ENCODE data around the gene ADIRF.
"Not testable (repeated sequence)": the region's sequence is repeated elsewhere in the genome, so short reads cannot be mapped to it uniquely, and the experiment has no call there.

Gene ADIRF

DNA sequence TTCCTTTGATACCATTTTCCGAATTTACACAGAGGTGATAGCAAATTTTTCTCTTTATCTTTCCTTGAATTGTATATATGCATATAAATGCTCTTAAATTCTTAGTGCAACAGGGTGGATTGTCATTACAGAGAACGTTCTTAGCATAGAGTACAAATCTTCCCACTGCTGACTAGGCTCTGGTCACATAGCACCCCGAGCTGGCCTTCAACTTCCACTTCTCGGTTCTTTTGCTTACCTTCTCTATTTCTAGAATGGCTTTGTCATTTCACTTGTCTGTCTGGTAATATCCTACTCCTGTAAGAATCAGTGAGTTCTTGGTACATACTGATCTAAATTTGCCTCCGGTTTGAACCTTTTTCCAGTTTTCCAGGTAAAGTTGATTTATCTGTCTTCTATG lies 13.4 kb downstream of the ADIRF start:
- no peak for DNase-seq (ENCODE audit: low read depth)
- TF ChIP-seq, protein P1, sequence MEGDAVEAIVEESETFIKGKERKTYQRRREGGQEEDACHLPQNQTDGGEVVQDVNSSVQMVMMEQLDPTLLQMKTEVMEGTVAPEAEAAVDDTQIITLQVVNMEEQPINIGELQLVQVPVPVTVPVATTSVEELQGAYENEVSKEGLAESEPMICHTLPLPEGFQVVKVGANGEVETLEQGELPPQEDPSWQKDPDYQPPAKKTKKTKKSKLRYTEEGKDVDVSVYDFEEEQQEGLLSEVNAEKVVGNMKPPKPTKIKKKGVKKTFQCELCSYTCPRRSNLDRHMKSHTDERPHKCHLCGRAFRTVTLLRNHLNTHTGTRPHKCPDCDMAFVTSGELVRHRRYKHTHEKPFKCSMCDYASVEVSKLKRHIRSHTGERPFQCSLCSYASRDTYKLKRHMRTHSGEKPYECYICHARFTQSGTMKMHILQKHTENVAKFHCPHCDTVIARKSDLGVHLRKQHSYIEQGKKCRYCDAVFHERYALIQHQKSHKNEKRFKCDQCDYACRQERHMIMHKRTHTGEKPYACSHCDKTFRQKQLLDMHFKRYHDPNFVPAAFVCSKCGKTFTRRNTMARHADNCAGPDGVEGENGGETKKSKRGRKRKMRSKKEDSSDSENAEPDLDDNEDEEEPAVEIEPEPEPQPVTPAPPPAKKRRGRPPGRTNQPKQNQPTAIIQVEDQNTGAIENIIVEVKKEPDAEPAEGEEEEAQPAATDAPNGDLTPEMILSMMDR (IDR thresholded peaks at IDR 0.05; ENCODE audit: low read length, missing control alignments) = no peak
- no peak overlapping the region for H3K4me3 ChIP-seq (replicated peaks; ENCODE audit: low read depth, low read length)

- not testable (repeated sequence) for H3K4me3 ChIP-seq (replicated peaks; ENCODE audit: low read depth, low read length); DNase-seq (ENCODE audit: low read depth)
Observed at GRCh38 chr10:86984498-86984897, 16.2 kb downstream of the ADIRF start.

DNA sequence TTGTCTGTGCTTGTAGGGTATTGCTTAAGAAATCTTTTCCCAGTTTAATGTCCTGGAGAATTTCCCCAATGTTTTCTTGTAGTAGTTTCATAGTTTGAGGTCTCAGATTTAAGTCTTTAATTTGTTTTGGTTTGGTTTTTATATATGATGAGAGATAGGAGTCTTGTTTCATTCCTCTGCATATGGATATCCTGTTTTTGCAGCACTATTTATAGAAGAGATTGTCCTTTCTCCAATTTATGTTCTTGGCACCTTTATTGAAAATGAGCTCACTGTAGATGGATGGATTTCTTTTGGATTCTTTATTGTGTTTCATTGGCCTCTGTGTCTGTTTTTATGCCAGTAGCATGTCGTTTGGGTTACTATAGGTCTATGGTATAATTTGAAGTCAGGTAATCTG lies 20.2 kb downstream of the ADIRF start:
- TF ChIP-seq, protein P1 (IDR thresholded peaks at IDR 0.05; ENCODE audit: low read length, missing control alignments) = no peak

GRCh38 chr10:86991362-86991761 lies 23.1 kb downstream of the ADIRF start:
- H3K4me3 ChIP-seq (replicated peaks; ENCODE audit: low read depth, low read length); DNase-seq (ENCODE audit: low read depth): not testable (repeated sequence)

More for the DNA sequence above, 20.2 kb downstream of the ADIRF start:
- no peak overlapping the region for H3K4me3 ChIP-seq (replicated peaks; ENCODE audit: low read depth, low read length)
- no peak for DNase-seq (ENCODE audit: low read depth)

DNA sequence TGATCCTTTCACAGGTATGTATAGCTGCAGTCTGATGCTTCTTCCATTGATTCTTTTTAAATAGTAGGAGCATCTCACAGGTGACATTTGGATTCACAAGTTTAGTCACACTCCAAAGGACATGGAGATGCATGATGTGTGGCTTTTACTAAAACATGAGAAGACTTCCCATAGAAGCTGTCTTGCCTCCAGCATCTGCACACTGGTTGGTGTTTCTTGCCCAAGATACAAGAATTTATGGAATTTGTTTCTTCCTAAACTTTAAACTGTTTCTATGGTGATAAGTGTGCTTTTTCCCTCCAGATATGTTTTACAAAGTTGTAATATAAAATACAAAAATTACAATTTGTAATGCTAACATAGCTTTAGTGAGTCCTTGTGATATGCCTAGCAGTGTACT lies 24.2 kb downstream of the ADIRF start:
- TF ChIP-seq, protein P1 (IDR thresholded peaks at IDR 0.05; ENCODE audit: low read length, missing control alignments) = no peak
- no peak for DNase-seq (ENCODE audit: low read depth)
- no peak overlapping the region for H3K4me3 ChIP-seq (replicated peaks; ENCODE audit: low read depth, low read length)

GRCh38 chr10:86992929-86993328 lies 24.6 kb downstream of the ADIRF start:
- TF ChIP-seq, protein P1 (IDR thresholded peaks at IDR 0.05; ENCODE audit: low read length, missing control alignments) = no peak
- no peak for DNase-seq (ENCODE audit: low read depth)
- no peak overlapping the region for H3K4me3 ChIP-seq (replicated peaks; ENCODE audit: low read depth, low read length)

- not testable (repeated sequence) for H3K4me3 ChIP-seq (replicated peaks; ENCODE audit: low read depth, low read length); DNase-seq (ENCODE audit: low read depth)
Observed at GRCh38 chr10:86999802-87000403, 31.6 kb downstream of the ADIRF start.

GRCh38 chr10:87000491-87000890 lies 32.2 kb downstream of the ADIRF start:
- no peak overlapping the region for H3K4me3 ChIP-seq (replicated peaks; ENCODE audit: low read depth, low read length)
- TF ChIP-seq, protein P1 (IDR thresholded peaks at IDR 0.05; ENCODE audit: low read length, missing control alignments) = no peak
- DNase-seq (ENCODE audit: low read depth) = peak; percentile 38

GRCh38 chr10:87007124-87007523 lies 38.8 kb downstream of the ADIRF start:
- peak; percentile 36 for DNase-seq (ENCODE audit: low read depth)
- not testable (repeated sequence) for H3K4me3 ChIP-seq (replicated peaks; ENCODE audit: low read depth, low read length)

GRCh38 chr10:87007674-87008073 lies 39.4 kb downstream of the ADIRF start:
- DNase-seq (ENCODE audit: low read depth); H3K4me3 ChIP-seq (replicated peaks; ENCODE audit: low read depth, low read length): not testable (repeated sequence)

DNA sequence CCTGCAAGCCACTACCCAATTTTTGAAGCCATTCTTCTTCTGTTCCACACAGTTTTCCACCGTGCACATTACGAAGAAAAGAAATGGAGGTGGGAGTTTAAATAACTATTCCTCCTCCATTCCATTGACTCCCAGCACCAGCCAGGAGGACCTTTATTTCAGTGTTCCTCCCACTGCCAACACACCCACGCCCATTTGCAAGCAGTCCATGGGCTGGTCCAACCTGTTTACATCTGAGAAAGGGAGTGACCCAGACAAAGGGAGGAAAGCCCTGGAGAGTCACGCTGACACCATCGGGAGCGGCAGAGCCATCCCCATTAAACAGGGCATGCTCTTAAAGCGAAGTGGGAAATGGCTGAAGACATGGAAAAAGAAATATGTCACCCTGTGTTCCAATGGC lies 40.0 kb downstream of the ADIRF start:
- not testable (repeated sequence) for H3K4me3 ChIP-seq (replicated peaks; ENCODE audit: low read depth, low read length)

DNA sequence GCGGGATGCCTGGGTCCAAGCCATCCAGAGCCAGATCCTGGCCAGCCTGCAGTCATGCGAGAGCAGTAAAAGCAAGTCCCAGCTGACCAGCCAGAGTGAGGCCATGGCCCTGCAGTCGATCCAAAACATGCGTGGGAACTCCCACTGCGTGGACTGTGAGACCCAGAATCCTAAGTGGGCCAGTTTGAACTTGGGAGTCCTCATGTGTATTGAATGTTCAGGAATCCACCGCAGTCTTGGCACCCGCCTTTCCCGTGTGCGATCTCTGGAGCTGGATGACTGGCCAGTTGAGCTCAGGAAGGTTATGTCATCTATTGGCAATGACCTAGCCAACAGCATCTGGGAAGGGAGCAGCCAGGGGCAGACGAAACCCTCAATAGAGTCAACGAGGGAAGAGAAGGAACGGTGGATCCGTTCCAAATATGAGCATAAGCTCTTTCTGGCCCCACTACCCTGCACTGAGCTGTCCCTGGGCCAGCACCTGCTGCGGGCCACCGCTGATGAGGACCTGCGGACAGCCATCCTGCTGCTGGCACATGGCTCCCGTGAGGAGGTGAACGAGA lies 40.9 kb downstream of the ADIRF start:
- DNase-seq (ENCODE audit: low read depth); H3K4me3 ChIP-seq (replicated peaks; ENCODE audit: low read depth, low read length): not testable (repeated sequence)

More for the DNA sequence above, 40.0 kb downstream of the ADIRF start:
- DNase-seq (ENCODE audit: low read depth) = not testable (repeated sequence)

GRCh38 chr10:87013528-87013927 lies 45.2 kb downstream of the ADIRF start:
- DNase-seq (ENCODE audit: low read depth); H3K4me3 ChIP-seq (replicated peaks; ENCODE audit: low read depth, low read length): not testable (repeated sequence)

Data from fibroblast of pulmonary artery (primary cell).